ENCODE results near the gene G3BP2. TPM values are rescaled to one million over a fixed set of nuclear protein-coding genes. Genes with fewer than 3 reads are reported as not detected.

G3BP2 gene
- total and polyA plus RNA-seq, 2 of the 8 experiments (the other 6 are each of a cell fraction or from before 2014, with no cell fraction given) = 83.7 to 378 TPM

DNA sequence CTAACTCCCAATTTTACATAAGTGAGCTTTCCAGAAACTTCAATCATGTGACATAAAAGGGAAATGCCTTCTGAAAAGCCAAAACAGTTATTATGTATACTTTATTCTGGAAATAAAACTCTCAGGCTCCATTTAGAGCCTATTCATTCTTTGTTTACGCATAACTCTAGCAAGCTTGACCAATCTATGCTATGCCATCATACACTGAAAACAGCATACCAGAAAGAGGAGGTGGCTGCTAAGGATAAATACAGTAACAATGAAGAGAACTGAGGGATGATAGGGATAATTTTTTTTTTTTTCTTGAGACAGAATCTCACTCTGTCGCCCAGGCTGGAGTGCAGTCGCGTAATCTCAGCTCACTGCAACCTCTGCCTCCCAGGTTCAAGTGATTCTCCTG, 67.3 kb downstream of the G3BP2 start (continued):
- TF ChIP-seq CHD7 (IDR thresholded peaks at IDR 0.05; ENCODE audit: insufficient replicate concordance, low read length) = no peak
- no peak for TF ChIP-seq NRF1 (IDR thresholded peaks at IDR 0.05; ENCODE audit: low read depth, low read length)
